Activated CD4-positive, alpha-beta T cell treated with anti-CD3 and anti-CD28 coated beads, Interleukin-10, Interleukin-2, amounts not matched to agents 100 ng/mL and 50 ng/mL, durations not matched to agents 16 hours and 8 hours (primary cell): ENCODE measurements around the gene TANGO6.

ENCODE experiments used
- DNase-seq: peaks from one replicate; pipeline ENCODE4 v3.0.0-alpha.2; 2020

Gene TANGO6

GRCh38 chr16:68915589-68915988 lies 72.3 kb downstream of the TANGO6 start:
- DNase-seq, result no peak

GRCh38 chr16:68917541-68917940 lies 74.2 kb downstream of the TANGO6 start:
- no peak for DNase-seq

GRCh38 chr16:68920349-68920748 lies 77.0 kb downstream of the TANGO6 start:
- DNase-seq, result no peak

GRCh38 chr16:68921637-68922036 lies 78.3 kb downstream of the TANGO6 start:
- DNase-seq, result no peak

- no peak for DNase-seq
Observed at GRCh38 chr16:68923116-68923515, 79.8 kb downstream of the TANGO6 start.

- DNase-seq, result no peak
Observed at GRCh38 chr16:68927018-68927417, 83.7 kb downstream of the TANGO6 start.

- no peak for DNase-seq
Observed at GRCh38 chr16:68931196-68931595, 87.9 kb downstream of the TANGO6 start.

- no peak for DNase-seq
Observed at GRCh38 chr16:68934402-68934801, 91.1 kb downstream of the TANGO6 start.

- DNase-seq, result no peak
Observed at GRCh38 chr16:68935008-68935407, 91.7 kb downstream of the TANGO6 start.

- no peak for DNase-seq
Observed at GRCh38 chr16:68936736-68937631, 93.7 kb downstream of the TANGO6 start.

GRCh38 chr16:68939692-68940320 lies 96.5 kb downstream of the TANGO6 start:
- no peak for DNase-seq

GRCh38 chr16:68940816-68941215 lies 97.5 kb downstream of the TANGO6 start:
- DNase-seq, result no peak

- DNase-seq, result no peak
Observed at GRCh38 chr16:68943961-68944360, 100.6 kb downstream of the TANGO6 start.

- DNase-seq, result no peak
Observed at GRCh38 chr16:68948230-68948910, 105.0 kb downstream of the TANGO6 start.

GRCh38 chr16:68951991-68952877 lies 108.9 kb downstream of the TANGO6 start:
- DNase-seq, result no peak

- DNase-seq, result no peak
Observed at GRCh38 chr16:68954911-68955635, 111.7 kb downstream of the TANGO6 start.

GRCh38 chr16:68960910-68961309 lies 117.6 kb downstream of the TANGO6 start:
- DNase-seq, result no peak

- no peak for DNase-seq
Observed at GRCh38 chr16:68961778-68962402, 118.6 kb downstream of the TANGO6 start.

GRCh38 chr16:68969338-68969737 lies 126.0 kb downstream of the TANGO6 start:
- no peak for DNase-seq

GRCh38 chr16:68972013-68972412 lies 128.7 kb downstream of the TANGO6 start:
- DNase-seq, result no peak

GRCh38 chr16:68972720-68973119 lies 129.4 kb downstream of the TANGO6 start:
- DNase-seq, result no peak
